Type B pancreatic cell (in vitro differentiated cells): ENCODE results near the gene ARHGAP4. TPM values are rescaled to one million over a fixed set of nuclear protein-coding genes. Genes with fewer than 3 reads are reported as not detected.

ENCODE experiments used
- DNase-seq: peaks from one replicate; pipeline ENCODE4 v3.0.0; 2021; ENCODE audit warnings: mixed read lengths; ENCODE audit not compliant: unreplicated experiment; ENCODE audit errors: extremely low spot score
- H3K27ac Mint-ChIP-seq: 2 replicates; pipeline ENCODE4 v1.8.0; 2021; ENCODE audit warnings: mild to moderate bottlenecking, mixed read lengths
- H3K27me3 Mint-ChIP-seq: 2 replicates; pipeline ENCODE4 v1.8.0; 2021; ENCODE audit warnings: mixed read lengths
- H3K36me3 Mint-ChIP-seq: 2 replicates; pipeline ENCODE4 v1.8.0; 2021; ENCODE audit warnings: mixed read lengths
- H3K4me1 Mint-ChIP-seq: one replicate; pipeline ENCODE4 v1.8.0; 2021; ENCODE audit warnings: mixed read lengths; ENCODE audit not compliant: unreplicated experiment
- H3K4me3 Mint-ChIP-seq: 2 replicates; pipeline ENCODE4 v1.8.0; 2021; ENCODE audit warnings: mild to moderate bottlenecking, mixed read lengths
- H3K9me3 Mint-ChIP-seq: 2 replicates; pipeline ENCODE4 v1.8.0; 2021; ENCODE audit warnings: mixed read lengths
- total RNA-seq: library from RNA; stranded (reverse); gene quantifications from 2 replicates; pipeline ENCODE4 v1.2.1, GENCODE V29; 2021; ENCODE audit warnings: low replicate concordance
- TF ChIP-seq, protein P1 (sequence below): fragments of 200-600 bp; sonication (generic); conservative IDR thresholded peaks from 2 replicates; pipeline ENCODE4 v1.5.0; 2021; ENCODE audit warnings: antibody characterized with exemption, mild to moderate bottlenecking

ARHGAP4 gene
- total RNA-seq, 1 donor from 2014 or later, result 8.8 TPM

DNA sequence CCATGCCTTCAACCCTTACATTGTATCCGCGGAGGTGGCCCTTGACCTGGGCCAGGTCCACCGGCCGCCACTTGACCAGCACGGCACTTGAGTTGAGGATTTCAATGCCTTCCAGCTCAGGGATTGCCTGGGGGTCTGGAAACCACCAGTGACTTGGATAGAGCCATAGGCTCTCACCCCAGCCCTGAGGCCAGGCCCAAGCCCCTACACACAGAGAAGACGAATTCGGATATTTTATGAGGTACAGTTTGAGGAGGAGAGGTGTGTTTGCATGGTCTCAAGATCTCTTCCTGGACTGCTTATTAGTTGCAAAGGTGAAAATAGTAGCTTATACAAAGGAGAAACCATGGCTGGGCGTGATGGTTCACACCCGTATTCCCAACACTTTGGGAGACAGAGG, 60.4 kb downstream of the ARHGAP4 start:
- Mint-ChIP-seq H3K27me3 (no peaks in the 10 kb centered on the region), H3K36me3 (no peaks in the 10 kb centered on the region), H3K27ac (no peak overlapping the region), H3K4me3 (no peak overlapping the region), H3K9me3 (no peaks in the 10 kb centered on the region), H3K4me1 (no peaks in the 10 kb centered on the region)
- no peak for DNase-seq
- TF ChIP-seq, protein P1, sequence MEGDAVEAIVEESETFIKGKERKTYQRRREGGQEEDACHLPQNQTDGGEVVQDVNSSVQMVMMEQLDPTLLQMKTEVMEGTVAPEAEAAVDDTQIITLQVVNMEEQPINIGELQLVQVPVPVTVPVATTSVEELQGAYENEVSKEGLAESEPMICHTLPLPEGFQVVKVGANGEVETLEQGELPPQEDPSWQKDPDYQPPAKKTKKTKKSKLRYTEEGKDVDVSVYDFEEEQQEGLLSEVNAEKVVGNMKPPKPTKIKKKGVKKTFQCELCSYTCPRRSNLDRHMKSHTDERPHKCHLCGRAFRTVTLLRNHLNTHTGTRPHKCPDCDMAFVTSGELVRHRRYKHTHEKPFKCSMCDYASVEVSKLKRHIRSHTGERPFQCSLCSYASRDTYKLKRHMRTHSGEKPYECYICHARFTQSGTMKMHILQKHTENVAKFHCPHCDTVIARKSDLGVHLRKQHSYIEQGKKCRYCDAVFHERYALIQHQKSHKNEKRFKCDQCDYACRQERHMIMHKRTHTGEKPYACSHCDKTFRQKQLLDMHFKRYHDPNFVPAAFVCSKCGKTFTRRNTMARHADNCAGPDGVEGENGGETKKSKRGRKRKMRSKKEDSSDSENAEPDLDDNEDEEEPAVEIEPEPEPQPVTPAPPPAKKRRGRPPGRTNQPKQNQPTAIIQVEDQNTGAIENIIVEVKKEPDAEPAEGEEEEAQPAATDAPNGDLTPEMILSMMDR, result no peak

DNA sequence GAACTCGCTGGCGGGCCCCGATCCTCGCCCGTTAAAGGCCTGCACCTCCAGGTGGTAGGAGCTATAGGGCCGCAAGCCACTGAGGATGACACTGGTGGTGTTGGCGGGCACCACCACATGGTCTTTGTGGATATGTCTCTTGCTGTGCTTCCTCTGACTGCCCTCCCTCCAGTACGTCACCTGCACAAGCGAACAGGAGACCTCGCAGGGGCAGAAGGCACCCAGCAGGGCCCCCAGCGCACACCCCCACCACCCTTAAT, 60.8 kb downstream of the ARHGAP4 start:
- H3K4me3 Mint-ChIP-seq, result no peak overlapping the region

DNA sequence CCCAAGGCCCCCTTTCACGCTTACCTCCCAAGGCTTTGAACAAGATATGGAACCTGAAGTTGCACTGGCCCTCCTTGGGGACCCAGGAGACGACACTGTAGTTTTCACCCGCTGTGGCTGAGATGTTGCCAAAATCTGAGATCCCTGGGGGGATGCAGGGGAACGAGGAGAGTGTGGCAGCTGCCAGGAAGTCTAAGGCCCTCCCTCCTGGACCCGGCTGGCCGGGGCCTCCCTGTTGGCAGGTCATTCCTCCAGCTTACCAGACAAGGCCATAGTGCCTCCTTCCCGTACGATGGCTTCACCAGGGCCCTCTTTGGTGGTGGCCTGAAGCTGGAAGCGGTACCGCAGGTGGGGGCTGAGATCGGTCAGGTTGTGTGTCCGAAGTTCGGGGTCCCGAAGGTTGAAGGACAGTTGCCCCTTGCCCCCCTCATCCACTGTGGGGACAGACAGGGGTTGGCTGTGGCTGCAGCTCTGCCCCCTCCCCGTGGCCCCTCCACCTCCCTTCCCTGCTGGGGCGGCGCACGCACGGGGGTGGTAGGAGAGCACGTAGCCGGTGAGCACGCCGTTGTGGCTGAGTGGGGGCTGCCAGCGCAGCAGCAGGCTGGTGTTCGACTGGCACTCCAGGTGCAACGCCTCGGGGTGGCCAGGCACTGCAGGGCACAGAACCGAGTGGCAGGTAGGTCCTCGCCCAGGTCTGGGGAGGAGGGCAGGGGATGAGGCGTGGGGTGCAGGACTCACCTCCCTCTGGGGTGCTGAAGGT, 61.3 kb downstream of the ARHGAP4 start:
- no peak for DNase-seq
- Mint-ChIP-seq H3K9me3 (no peaks in the 10 kb centered on the region), H3K4me1 (no peaks in the 10 kb centered on the region), H3K27ac (no peak overlapping the region), H3K27me3 (no peaks in the 10 kb centered on the region), H3K36me3 (no peaks in the 10 kb centered on the region), H3K4me3 (no peak overlapping the region)
- TF ChIP-seq, protein P1, result no peak

More for the DNA sequence above, 60.8 kb downstream of the ARHGAP4 start:
- Mint-ChIP-seq H3K9me3 (no peaks in the 10 kb centered on the region), H3K36me3 (no peaks in the 10 kb centered on the region), H3K27ac (no peak overlapping the region), H3K4me1 (no peaks in the 10 kb centered on the region), H3K27me3 (no peaks in the 10 kb centered on the region)
- no peak for DNase-seq
- TF ChIP-seq, protein P1, result no peak

DNA sequence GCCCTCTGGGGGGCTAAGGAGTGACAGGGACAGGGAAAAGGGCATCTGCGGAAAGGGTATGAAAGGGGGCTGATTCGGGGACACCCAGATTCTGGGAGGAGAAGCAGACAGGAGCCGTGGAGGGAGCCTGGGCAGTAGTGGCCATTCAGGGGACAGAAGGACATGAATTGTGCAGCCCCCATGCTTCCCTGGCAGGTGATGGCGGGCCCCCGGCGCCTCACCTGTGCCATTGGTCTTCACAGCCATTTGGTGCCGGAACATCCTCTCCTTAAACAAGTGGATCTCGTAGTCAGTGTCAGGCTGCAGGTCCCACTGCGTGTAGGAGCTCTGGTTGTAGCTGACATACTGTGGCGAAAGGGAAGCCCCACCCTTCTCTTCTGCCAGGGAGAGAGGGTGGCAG, 62.0 kb downstream of the ARHGAP4 start:
- no peak for DNase-seq
- Mint-ChIP-seq H3K9me3 (no peaks in the 10 kb centered on the region), H3K27ac (no peak overlapping the region), H3K27me3 (peaks cover 3% of the 10 kb centered on the region), H3K36me3 (no peaks in the 10 kb centered on the region), H3K4me1 (no peaks in the 10 kb centered on the region), H3K4me3 (no peak overlapping the region)
- TF ChIP-seq, protein P1, result no peak

GRCh38 chrX:153863251-153863991, 62.6 kb downstream of the ARHGAP4 start:
- H3K9me3 Mint-ChIP-seq, result no peaks in the 10 kb centered on the region
- H3K4me1 Mint-ChIP-seq, result no peaks in the 10 kb centered on the region
- peaks cover 8% of the 10 kb centered on the region for H3K27me3 Mint-ChIP-seq
- DNase-seq, result no peak
- no peaks in the 10 kb centered on the region for H3K36me3 Mint-ChIP-seq
- TF ChIP-seq, protein P1, result no peak
- H3K4me3 Mint-ChIP-seq, result no peak overlapping the region
- H3K27ac Mint-ChIP-seq, result no peak overlapping the region
